SJCRH30 (cell line): ENCODE results near the gene CD177. TPM values are rescaled to one million over a fixed set of nuclear protein-coding genes. Genes with fewer than 3 reads are reported as not detected.
"Not testable (repeated sequence)": the region's sequence is repeated elsewhere in the genome, so short reads cannot be mapped to it uniquely, and the experiment has no call there.

Experiments used
- DNase-seq, 2 experiments: peaks; one replicate each; pipeline ENCODE4 v3.0.0-alpha.2; 2015 to 2020
- H3K27ac ChIP-seq: fragments of 250-450 bp; sonication (Bioruptor Pico); 2 replicates; pipeline ENCODE4 v1.5.1; 2020; ENCODE audit warnings: mild to moderate bottlenecking, moderate library complexity
- H3K27me3 ChIP-seq: fragments of 250-450 bp; sonication (Bioruptor Pico); 2 replicates; pipeline ENCODE4 v1.5.1; 2020; ENCODE audit warnings: mild to moderate bottlenecking, moderate library complexity
- H3K36me3 ChIP-seq: fragments of 250-450 bp; sonication (Bioruptor Pico); 2 replicates; pipeline ENCODE4 v1.5.1; 2020; ENCODE audit warnings: mild to moderate bottlenecking, moderate library complexity
- H3K4me1 ChIP-seq: fragments of 250-450 bp; sonication (Bioruptor Pico); 2 replicates; pipeline ENCODE4 v1.5.1; 2020; ENCODE audit warnings: mild to moderate bottlenecking, moderate library complexity
- H3K4me3 ChIP-seq: fragments of 250-450 bp; sonication (Bioruptor Pico); 2 replicates; pipeline ENCODE4 v1.5.1; 2020; ENCODE audit warnings: mild to moderate bottlenecking, moderate library complexity
- H3K9me3 ChIP-seq: fragments of 250-450 bp; sonication (Bioruptor Pico); replicated peaks from 2 replicates; pipeline ENCODE4 v1.5.1; 2020; ENCODE audit warnings: mild to moderate bottlenecking, moderate library complexity
- total RNA-seq: library from RNA; depleted of rRNA; stranded (reverse); fragments of >200 nt; shearing (Covaris generic); gene quantifications from 2 replicates; pipeline ENCODE4 v1.2.3, GENCODE V29; 2014

The CD177 gene
- total RNA-seq, 1 experiment from 2014 or later, result not detected

DNA sequence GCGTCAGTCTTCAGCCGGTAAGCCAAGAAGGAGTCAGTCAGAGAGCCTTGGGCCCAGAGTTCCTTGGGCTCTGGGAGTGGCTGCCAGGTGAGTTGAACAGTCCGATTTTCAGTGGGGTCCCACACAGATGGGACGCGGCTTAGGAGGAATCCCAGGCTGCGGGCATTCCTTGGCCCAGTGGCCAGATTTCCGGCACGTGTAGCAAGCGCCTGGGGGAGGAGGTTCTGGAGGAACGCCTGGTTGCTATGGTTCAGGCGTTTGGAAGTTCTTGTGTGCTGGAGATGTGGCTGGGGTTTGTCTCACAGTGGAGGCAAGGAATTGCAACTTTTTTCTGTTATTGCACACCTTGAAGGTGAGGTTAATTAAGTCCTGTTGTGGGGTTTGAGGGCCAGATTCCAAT is 26.7 kb upstream of the CD177 start:
- DNase-seq, result not testable (repeated sequence)

DNA sequence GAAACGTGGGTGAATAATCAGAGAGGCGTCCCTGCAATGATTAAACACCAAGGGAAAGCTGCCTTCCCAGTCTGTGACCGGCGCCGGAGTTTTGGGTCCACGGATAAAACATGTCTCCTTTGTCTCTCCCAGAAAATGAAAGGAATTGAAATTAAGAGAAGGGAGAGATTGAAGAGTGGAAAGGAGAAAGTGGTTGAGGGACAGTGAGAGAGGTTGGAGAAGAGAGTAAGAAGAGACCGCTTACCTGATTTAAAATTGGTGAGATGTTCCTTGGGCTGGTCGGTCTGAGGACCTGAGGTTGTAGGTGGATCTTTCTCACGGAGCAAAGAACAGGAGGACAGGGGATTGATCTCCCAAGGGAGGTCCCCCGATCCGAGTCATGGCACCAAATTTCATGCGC is 24.9 kb upstream of the CD177 start:
- not testable (repeated sequence) for H3K36me3 ChIP-seq, H3K4me3 ChIP-seq, H3K4me1 ChIP-seq, H3K9me3 ChIP-seq, H3K27ac ChIP-seq, DNase-seq
- peaks cover 32% of the 10 kb centered on the region for H3K27me3 ChIP-seq

More for the DNA sequence above, 26.7 kb upstream of the CD177 start:
- not testable (repeated sequence) for H3K4me3 ChIP-seq, H3K9me3 ChIP-seq, H3K4me1 ChIP-seq, H3K36me3 ChIP-seq, H3K27ac ChIP-seq
- peaks cover 32% of the 10 kb centered on the region for H3K27me3 ChIP-seq

DNA sequence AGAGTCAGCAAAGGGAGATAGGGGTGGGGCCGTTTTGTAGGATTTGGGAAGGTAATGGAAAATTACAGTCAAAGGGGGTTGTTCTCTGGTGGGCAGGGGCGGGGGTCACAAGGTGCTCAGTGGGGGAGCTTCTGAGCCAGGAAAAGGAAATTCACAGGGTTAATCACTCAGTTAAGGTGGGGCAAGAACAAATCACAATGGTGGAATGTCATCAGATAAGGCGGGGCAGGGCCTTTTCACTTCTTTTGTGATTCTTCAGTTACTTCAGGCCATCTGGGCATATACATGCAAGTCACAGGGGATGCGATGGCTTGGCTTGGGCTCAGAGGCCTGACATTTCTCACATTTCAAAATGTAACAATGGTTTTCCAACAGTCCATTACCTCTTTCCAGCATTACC is 24.4 kb upstream of the CD177 start:
- H3K36me3 ChIP-seq, H3K27ac ChIP-seq, H3K4me3 ChIP-seq, H3K9me3 ChIP-seq, DNase-seq, H3K4me1 ChIP-seq: not testable (repeated sequence)
- peaks cover 32% of the 10 kb centered on the region for H3K27me3 ChIP-seq

DNA sequence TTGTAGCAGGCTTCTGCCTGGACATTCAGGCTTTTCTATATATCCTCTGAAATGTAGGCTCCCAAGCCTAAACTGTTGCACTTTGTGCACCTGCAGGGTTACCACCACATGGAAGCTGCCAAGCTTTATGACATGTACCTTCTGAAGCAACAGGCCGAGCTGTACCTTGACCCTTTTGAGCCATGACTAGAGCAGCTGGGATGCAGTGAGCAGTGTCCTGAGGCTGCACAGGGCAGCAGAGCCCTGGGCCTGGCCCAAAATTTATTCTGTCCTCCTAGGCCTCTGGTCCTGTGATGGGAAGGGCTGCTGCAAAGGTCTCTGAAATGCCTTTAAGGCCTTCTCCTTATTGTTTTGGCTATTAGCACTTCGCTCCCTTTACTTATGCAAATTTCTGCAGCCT is 23.5 kb upstream of the CD177 start:
- Histone ChIP-seq H3K4me3 (no peak overlapping the region), H3K36me3 (0 out of 2 replicates have a peak, but pooled peaks cover 3% of the 10 kb centered on the region), H3K9me3 (0 out of 2 replicates have a peak, but pooled peaks cover 10% of the 10 kb centered on the region), H3K4me1 (no peaks in the 10 kb centered on the region), H3K27ac (no peak overlapping the region), H3K27me3 (peaks cover 32% of the 10 kb centered on the region)
- no peak for DNase-seq

DNA sequence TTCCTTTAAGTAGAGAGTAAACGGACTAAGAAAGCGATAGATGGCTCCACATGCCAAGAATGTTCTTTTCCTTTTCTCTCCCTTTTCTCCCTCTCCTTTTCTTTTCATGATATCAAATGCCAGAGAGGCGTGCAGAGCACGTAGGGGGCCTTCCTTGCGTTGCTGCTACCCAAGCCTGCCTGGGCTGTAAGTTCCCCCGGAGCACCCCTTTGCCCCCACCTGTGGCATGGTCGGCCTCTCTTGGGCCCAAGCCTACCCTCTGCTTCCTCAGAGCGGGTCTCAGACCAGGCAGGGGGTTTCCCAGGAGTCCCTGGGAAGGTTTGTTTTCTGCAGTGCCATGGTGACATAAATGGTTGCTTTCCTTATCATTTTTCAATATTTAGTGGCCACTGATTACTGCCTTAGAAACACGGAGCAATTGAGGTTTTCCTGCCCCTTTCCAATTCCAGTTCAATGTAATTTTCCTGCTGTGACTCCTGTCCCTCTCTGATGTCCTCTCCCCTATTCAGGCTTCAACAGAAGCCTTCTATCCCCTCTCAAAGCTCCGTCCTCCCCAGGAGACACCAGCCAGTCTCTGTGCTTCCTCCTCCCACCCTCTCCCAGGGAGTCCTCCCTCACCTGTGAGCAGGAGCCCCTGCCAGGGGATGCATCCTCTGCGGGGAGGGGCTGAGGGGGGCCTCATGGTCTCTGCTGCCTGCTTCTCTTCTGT is 22.6 kb upstream of the CD177 start:
- DNase-seq, result no peak
- H3K27ac ChIP-seq, result no peak overlapping the region
- H3K4me1 ChIP-seq, result no peaks in the 10 kb centered on the region
- 0 out of 2 replicates have a peak, but pooled peaks cover 2% of the 10 kb centered on the region for H3K36me3 ChIP-seq
- peaks cover 27% of the 10 kb centered on the region for H3K27me3 ChIP-seq
- 0 out of 2 replicates have a peak, but pooled peaks cover 10% of the 10 kb centered on the region for H3K9me3 ChIP-seq
- no peak overlapping the region for H3K4me3 ChIP-seq

DNA sequence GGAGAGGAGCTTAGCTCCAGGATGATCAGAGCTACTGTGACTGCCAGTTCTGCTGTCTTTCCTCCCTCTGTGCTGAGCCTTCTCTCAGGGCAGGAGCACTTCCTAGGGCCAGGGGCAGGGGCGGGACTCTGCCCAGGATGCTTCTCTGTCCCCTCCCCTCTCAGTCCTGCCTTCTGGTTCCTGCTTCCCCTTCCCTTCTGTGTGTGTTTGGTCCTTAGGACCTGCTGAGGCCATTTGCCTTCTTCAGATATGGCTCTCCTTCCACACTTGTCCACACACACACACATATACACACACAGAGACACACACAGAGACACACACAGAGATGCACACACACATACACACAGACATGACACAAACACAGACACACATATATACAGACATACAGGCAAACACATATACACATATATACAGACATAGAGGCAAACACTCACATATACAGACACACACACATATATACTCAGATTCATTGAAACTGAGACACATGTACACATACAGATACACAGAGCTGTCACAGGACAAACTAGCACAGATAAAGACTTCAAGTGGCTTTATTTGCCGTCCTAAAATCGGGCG is 22.0 kb upstream of the CD177 start:
- Histone ChIP-seq H3K4me1 (no peaks in the 10 kb centered on the region), H3K27ac (no peak overlapping the region), H3K36me3 (no peaks in the 10 kb centered on the region), H3K9me3 (0 out of 2 replicates have a peak, but pooled peaks cover 10% of the 10 kb centered on the region), H3K4me3 (no peak overlapping the region), H3K27me3 (peaks cover 22% of the 10 kb centered on the region)
- DNase-seq, result no peak

DNA sequence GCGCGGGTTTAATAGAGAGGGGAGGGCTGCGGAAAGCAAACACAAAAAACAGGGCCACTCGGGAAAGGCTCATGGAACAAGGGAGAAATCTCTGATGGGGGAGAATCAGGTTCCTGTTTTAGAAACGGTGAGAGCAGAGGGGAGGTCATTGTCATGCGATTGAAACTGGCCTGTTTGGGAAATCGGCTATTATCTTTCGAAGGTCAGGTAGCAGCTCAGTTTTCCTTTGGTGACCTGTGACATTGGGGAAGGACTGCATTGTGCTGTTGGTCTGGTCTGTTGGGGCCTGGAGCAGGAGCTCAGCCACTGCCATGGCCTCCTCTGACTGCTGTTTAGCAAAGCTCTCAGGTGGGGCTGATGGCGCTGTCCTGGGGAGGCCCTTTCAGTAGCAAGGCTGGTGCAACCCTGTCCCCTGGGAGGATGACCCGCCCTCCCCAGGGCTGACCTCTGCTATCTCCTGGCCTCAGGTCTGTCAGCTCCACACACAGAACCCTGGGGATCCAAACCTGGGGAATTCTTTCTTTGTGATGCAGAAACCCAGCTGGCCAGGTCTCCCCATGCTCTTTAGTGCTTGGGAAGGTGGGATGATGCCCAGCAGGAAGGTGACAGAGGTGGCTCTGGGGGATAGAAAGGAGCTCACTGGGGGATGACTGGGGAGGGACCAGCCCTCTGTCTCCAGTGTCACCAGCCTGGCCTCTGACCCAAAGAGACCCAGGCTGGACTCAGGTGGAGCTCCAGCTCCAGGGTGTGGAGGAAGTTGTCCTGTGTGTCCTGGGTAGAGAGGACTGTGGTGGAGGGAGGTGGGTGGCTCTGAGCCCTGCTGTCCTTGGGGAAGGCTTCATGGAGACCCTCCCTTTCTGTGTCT is 21.2 kb upstream of the CD177 start:
- H3K27ac ChIP-seq, result no peak overlapping the region
- no peaks in the 10 kb centered on the region for H3K36me3 ChIP-seq
- no peaks in the 10 kb centered on the region for H3K4me1 ChIP-seq
- 0 out of 2 replicates have a peak, but pooled peaks cover 6% of the 10 kb centered on the region for H3K9me3 ChIP-seq
- H3K4me3 ChIP-seq, result no peak overlapping the region
- DNase-seq, result no peak
- H3K27me3 ChIP-seq, result peaks cover 14% of the 10 kb centered on the region

DNA sequence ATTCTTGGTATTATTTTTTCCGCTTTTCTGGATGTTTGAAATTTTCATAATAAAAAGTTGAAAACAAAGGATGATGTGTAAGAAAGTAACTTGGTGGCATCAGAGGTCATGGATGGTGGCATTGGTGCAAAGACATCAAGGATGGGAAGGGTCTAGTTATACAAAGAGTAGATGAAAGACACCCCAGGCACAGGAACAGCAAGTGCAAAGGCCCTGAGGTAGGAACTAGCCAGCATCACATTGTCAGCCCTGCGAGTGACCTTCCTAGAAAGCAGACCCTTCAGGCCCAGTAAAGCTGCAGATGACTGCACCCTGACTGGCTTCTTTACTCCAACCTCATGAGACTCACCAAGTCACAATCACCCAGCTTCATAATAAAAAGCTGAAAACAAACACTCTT is 17.0 kb upstream of the CD177 start:
- H3K36me3 ChIP-seq, H3K27me3 ChIP-seq, H3K4me1 ChIP-seq, DNase-seq, H3K9me3 ChIP-seq, H3K27ac ChIP-seq, H3K4me3 ChIP-seq: not testable (repeated sequence)

DNA sequence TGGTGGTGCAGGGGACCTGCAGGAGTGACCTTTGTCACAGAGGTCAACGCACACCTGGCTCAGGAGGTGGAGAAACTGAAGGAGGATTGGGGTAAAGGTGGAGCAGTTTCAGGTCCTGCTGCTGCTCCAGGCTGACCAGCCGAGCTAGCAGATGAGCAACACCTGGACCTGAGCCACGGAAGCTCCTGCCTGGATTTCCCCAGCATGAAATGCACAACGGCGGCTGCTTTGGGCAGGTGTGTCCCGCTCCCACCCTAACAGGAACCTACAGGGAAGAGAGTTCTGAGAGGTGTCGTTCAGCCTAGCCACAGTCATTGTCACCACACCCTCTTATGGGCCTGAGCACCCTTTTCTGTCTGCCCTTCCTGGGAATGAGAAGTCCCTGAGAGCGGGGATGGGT is 15.7 kb upstream of the CD177 start:
- no peaks in the 10 kb centered on the region for H3K36me3 ChIP-seq
- H3K27ac ChIP-seq, result no peak overlapping the region
- DNase-seq, result no peak
- H3K27me3 ChIP-seq, result no peaks in the 10 kb centered on the region; the same call in none of the 2 replicates
- no peaks in the 10 kb centered on the region for H3K9me3 ChIP-seq
- H3K4me1 ChIP-seq, result no peaks in the 10 kb centered on the region
- H3K4me3 ChIP-seq, result no peak overlapping the region

DNA sequence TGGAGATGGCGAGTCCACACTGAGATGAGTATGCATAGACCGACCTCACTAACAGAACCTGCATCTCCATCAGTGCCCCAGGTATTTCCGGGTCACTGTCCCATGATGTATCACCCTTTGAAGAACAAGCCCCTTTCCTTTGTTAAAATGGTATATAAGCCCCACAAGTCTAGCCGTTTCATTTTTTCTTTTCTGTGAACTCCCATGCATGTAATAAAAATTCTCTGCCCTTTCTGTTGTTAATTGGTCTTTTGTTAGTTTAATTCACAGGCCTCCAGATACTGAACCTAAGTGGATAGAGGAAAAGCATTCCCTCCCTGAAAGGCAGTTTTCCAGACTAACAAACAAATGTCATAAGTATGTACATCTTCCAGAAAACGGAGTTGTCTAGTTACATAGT is 15.0 kb upstream of the CD177 start:
- Histone ChIP-seq H3K4me3 (no peak overlapping the region), H3K36me3 (no peaks in the 10 kb centered on the region), H3K27me3 (no peaks in the 10 kb centered on the region; the same call in none of the 2 replicates), H3K9me3 (no peaks in the 10 kb centered on the region), H3K27ac (no peak overlapping the region), H3K4me1 (no peaks in the 10 kb centered on the region)
- DNase-seq, result no peak

DNA sequence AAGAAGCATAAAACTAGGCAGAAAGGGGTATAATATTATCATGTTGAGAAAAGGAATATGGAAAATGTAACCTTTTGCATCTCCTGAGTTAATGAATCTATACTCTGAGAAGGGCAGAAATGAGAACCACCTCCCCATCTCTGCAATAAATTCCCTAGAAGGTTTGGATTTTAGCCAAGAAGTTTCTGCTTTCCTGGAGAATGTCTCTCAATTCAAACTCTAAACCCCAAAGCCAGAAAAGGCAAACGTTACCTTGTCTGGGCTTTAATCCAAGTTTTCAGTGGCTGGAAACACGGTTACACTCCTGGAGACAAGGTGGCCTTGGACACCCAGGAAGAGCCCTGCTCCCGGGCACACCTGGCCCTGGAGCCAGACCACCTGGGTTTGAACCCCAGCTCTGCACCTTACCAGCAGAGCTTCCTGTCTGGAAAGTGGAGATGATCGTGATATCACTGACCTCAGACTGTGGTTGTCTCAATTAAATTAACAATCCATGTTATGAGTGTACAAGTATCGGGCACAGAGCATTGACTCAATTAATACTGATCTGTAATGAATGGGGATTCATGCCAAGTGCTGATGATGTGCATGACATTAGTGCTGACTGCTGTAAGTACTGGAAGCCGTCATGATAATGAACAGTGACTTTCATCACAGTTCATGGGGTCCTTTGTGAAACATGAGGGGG is 14.1 kb upstream of the CD177 start:
- H3K4me1 ChIP-seq, H3K27ac ChIP-seq, H3K4me3 ChIP-seq, H3K36me3 ChIP-seq, H3K9me3 ChIP-seq, H3K27me3 ChIP-seq, DNase-seq: not testable (repeated sequence)

DNA sequence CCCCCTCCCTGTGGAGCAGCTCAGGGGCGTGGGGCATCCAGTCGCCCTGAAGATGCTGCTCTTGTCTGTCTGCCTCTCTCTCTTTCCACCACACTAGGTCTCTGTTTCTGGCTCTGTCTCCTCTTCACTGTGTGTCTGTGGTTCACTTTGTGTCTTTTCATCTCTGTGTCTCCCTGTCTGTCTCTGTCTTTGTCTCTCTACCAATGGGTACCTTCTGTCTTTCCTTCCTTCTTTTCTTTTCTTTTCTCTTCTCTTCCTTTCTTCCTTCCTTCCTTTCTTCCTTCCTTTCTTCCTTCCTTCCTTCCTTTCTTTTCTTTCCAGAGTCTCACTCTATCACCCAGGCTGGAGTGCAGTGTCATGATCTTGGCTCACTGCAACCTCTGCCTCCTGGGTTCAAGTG is 13.4 kb upstream of the CD177 start:
- not testable (repeated sequence) for H3K9me3 ChIP-seq, H3K36me3 ChIP-seq, H3K4me1 ChIP-seq, DNase-seq, H3K27me3 ChIP-seq, H3K4me3 ChIP-seq, H3K27ac ChIP-seq

DNA sequence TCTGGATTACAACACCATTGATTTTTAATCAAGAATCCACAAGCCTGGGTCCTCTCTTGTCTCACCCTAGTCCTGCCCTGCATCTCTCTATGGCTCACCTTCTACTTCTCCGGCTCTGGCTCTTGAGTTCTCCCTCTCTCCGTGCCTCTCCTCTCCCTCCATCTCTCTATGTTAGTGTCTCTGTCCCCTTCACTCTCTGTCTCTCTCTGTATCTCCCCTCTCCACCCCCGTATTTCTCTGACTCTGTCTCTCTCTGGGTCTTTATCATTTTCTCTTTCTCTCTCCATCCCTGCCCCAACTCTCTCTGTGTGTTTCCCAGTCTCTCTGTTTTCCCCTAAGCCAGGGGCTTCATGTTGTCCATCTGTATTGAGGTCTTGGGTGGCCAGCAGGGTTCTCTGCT is 12.4 kb upstream of the CD177 start:
- H3K4me3 ChIP-seq, H3K9me3 ChIP-seq, H3K36me3 ChIP-seq, H3K27me3 ChIP-seq, H3K27ac ChIP-seq, H3K4me1 ChIP-seq, DNase-seq: not testable (repeated sequence)

DNA sequence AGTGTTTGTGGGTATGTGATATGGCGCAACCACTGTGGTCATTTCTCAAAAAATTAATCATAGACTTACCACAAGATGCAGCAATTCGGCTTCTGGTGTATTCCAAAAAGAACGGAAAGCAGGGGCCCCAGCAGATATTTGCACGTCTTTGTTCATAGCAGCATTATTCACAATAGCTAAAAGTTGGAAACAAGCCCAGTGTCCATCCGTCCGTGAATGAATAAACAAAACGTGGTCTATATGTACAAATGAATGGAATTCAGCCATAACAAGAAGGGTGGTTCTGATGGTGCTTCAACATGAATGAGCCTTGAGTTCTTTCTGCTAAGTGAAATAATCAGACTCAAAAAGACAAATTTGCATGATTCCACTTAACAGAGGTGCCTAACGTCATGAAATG is 11.4 kb upstream of the CD177 start:
- not testable (repeated sequence) for H3K9me3 ChIP-seq, H3K36me3 ChIP-seq, H3K27ac ChIP-seq, DNase-seq, H3K4me3 ChIP-seq, H3K4me1 ChIP-seq, H3K27me3 ChIP-seq
